ENCODE results near the gene ABHD1.

DNA sequence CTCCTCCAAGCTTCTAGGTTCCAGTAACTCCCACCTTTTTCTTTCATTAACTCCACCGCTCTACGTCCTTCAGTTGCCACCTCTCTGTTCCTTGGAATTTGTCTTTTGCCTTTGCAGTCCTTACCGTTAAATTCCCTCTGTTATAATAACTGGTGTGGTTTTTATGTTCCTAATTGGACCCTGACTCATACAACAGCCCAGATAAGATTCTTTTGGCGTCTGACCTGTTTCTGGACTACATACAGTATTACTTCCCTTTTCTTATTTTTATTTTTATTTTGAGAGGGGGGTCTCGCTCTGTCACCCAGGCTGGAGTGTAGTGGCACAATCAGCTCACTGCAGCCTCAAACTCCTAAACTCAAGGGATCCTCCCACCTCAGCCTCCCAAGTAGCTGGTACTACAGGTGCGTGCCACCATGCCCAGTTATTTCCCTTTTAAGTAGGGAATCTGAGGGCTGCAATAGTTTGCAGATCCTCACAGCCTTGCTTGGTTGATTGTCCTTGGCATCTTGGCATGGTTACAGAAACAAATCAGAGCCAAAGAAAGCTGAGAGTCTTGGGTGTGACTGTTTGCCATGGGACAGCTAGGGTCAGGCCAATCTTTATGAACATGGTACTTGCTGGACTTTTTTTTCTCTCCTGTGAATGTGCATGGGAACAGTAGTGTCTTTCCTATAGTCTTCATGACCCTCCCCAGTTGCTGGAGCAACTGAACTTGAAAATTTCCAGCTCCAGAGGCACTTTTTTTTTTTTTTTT lies 47.1 kb downstream of the ABHD1 start:
- TF ChIP-seq, protein P1, sequence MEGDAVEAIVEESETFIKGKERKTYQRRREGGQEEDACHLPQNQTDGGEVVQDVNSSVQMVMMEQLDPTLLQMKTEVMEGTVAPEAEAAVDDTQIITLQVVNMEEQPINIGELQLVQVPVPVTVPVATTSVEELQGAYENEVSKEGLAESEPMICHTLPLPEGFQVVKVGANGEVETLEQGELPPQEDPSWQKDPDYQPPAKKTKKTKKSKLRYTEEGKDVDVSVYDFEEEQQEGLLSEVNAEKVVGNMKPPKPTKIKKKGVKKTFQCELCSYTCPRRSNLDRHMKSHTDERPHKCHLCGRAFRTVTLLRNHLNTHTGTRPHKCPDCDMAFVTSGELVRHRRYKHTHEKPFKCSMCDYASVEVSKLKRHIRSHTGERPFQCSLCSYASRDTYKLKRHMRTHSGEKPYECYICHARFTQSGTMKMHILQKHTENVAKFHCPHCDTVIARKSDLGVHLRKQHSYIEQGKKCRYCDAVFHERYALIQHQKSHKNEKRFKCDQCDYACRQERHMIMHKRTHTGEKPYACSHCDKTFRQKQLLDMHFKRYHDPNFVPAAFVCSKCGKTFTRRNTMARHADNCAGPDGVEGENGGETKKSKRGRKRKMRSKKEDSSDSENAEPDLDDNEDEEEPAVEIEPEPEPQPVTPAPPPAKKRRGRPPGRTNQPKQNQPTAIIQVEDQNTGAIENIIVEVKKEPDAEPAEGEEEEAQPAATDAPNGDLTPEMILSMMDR (IDR thresholded peaks at IDR 0.05) = no peak
- TF ChIP-seq POLR2AphosphoS5 (IDR thresholded peaks at IDR 0.05; ENCODE audit: insufficient read depth in 1 of 2, low read depth in 1 of 2) = no peak
- TF ChIP-seq POLR2A (IDR thresholded peaks at IDR 0.05) = no peak

Measured in vagina (tissue), 2 donors.